SU-DHL-6 (cell line): ENCODE measurements around the gene FABP7.

ENCODE experiments used
- H2AFZ ChIP-seq: fragments of 200-600 bp; sonication (generic); 2 replicates; pipeline ENCODE4 v1.6.1; 2014; ENCODE audit warnings: low read depth, mild to moderate bottlenecking, moderate library complexity, mixed read lengths, antibody characterized with exemption, low read length; ENCODE audit not compliant: severe bottlenecking
- H3F3A ChIP-seq: fragments of 200-600 bp; shearing (Covaris generic); 2 replicates; pipeline ENCODE4 v1.6.0; 2016; ENCODE audit warnings: antibody characterized with exemption, mild to moderate bottlenecking; ENCODE audit not compliant: insufficient read depth
- H3K27ac ChIP-seq: fragments of 200-600 bp; sonication (generic); 2 replicates; pipeline ENCODE4 v1.5.1; 2016; ENCODE audit warnings: low read depth, mild to moderate bottlenecking, low read length, moderate library complexity, mixed read lengths
- H3K27me3 ChIP-seq: fragments of 200-600 bp; sonication (generic), shearing (Covaris generic); 2 replicates; pipeline ENCODE4 v1.6.0; 2014; ENCODE audit warnings: mild to moderate bottlenecking, low read length
- H3K36me3 ChIP-seq: fragments of 200-600 bp; sonication (generic); 2 replicates; pipeline ENCODE4 v1.6.1; 2014; ENCODE audit warnings: mild to moderate bottlenecking, low read length, mixed read lengths
- H3K4me2 ChIP-seq: fragments of 300-600, 200-600 bp; shearing (Covaris generic), sonication (generic); 2 replicates; pipeline ENCODE4 v1.6.0; 2014; ENCODE audit warnings: low read length, low read depth, mild to moderate bottlenecking; ENCODE audit not compliant: poor library complexity, severe bottlenecking
- H3K4me3 ChIP-seq: fragments of 200-600 bp; sonication (generic); 2 replicates; pipeline ENCODE4 v1.5.1; 2014; ENCODE audit warnings: antibody characterized with exemption, low read length, mild to moderate bottlenecking, mixed read lengths; ENCODE audit not compliant: insufficient read depth, poor library complexity, severe bottlenecking
- H3K79me2 ChIP-seq: fragments of 200-600 bp; sonication (generic); 2 replicates; pipeline ENCODE4 v1.6.1; 2014; ENCODE audit warnings: mild to moderate bottlenecking, low read length, moderate library complexity; ENCODE audit not compliant: insufficient read depth
- H3K9ac ChIP-seq: fragments of 200-600 bp; sonication (generic); 2 replicates; pipeline ENCODE4 v1.7.0; 2014; ENCODE audit warnings: mild to moderate bottlenecking, low read length
- H3K9me2 ChIP-seq: fragments of 200-600 bp; sonication (generic); replicated peaks from 2 replicates; pipeline ENCODE4 v1.6.1; 2014; ENCODE audit warnings: low read length; ENCODE audit not compliant: insufficient read depth
- H3K9me3 ChIP-seq: fragments of 200-600 bp; sonication (generic); 2 replicates; pipeline ENCODE4 v1.6.1; 2014; ENCODE audit warnings: low read length, mixed read lengths; ENCODE audit not compliant: insufficient read depth
- H4K20me1 ChIP-seq: fragments of 200-600 bp; sonication (generic); 2 replicates; pipeline ENCODE4 v1.6.1; 2014; ENCODE audit warnings: low read depth, mild to moderate bottlenecking, antibody characterized with exemption, low read length, moderate library complexity, mixed read lengths
- EZH2phosphoT487 ChIP-seq: fragments of 200-600 bp; sonication (generic), shearing (Covaris generic); conservative IDR thresholded peaks from 2 replicates; pipeline ENCODE4 v1.6.1; 2018; ENCODE audit warnings: mild to moderate bottlenecking, antibody characterized with exemption, low read length, moderate library complexity, mixed read lengths
- TF ChIP-seq, protein P1 (sequence below): fragments of 200-600 bp; sonication (generic); IDR thresholded peaks from one replicate; pipeline ENCODE4 v1.5.1; 2017; ENCODE audit warnings: antibody characterized with exemption, mild to moderate bottlenecking, low read length, moderate library complexity; ENCODE audit not compliant: insufficient read depth, poor library complexity, severe bottlenecking

FABP7 gene

GRCh38 chr6:122806291-122806690, 26.8 kb downstream of the FABP7 start:
- Histone ChIP-seq H2AFZ (no peak overlapping the region), H3K9ac (no peak overlapping the region), H3K27ac (no peak overlapping the region)

DNA sequence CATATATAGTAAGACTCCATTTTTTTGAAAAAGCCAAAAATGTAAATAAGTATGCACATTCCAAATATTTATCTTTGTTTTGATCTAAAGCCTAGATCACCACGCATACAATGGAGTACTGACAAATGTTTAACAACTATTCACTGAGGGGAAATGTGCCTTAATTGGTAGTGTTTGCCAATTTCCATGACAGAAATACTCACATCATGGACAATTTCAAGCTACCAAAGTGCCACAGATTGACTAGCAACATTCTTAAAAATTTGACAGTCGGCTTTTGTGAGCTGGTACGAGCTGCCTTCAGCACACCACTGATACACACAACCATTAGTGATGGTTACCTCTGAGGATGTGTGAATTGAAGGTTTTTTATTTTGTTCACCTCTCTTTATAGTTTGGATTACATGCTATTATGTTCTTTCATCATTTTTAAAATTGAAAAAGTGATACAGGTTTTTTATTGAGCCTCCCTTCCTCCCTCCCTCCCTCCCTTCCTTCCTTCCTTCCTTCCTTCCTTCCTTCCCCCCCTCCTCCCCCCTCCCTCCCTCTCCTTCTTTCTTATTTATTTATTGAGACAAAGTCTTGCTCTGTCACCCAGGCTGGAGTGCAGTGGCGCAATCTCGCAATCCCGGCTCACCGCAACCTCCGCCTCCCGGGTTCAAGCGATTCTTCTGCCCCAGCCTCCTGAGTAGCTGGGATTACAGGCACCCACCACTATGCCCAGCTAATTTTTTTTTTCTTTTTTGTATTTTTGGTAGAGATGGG, 28.8 kb downstream of the FABP7 start:
- H3K9me2 ChIP-seq, result no peaks in the 10 kb centered on the region
- H3K79me2 ChIP-seq, result no peaks in the 10 kb centered on the region
- no peaks in the 10 kb centered on the region for H4K20me1 ChIP-seq
- no peak overlapping the region for H3K4me2 ChIP-seq
- no peak overlapping the region for H3K4me3 ChIP-seq
- no peak overlapping the region for H2AFZ ChIP-seq
- H3K36me3 ChIP-seq, result no peaks in the 10 kb centered on the region
- no peaks in the 10 kb centered on the region for H3K9me3 ChIP-seq
- no peak for TF ChIP-seq EZH2phosphoT487
- TF ChIP-seq, protein P1, sequence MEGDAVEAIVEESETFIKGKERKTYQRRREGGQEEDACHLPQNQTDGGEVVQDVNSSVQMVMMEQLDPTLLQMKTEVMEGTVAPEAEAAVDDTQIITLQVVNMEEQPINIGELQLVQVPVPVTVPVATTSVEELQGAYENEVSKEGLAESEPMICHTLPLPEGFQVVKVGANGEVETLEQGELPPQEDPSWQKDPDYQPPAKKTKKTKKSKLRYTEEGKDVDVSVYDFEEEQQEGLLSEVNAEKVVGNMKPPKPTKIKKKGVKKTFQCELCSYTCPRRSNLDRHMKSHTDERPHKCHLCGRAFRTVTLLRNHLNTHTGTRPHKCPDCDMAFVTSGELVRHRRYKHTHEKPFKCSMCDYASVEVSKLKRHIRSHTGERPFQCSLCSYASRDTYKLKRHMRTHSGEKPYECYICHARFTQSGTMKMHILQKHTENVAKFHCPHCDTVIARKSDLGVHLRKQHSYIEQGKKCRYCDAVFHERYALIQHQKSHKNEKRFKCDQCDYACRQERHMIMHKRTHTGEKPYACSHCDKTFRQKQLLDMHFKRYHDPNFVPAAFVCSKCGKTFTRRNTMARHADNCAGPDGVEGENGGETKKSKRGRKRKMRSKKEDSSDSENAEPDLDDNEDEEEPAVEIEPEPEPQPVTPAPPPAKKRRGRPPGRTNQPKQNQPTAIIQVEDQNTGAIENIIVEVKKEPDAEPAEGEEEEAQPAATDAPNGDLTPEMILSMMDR, result no peak
- no peaks in the 10 kb centered on the region for H3F3A ChIP-seq
- no peak overlapping the region for H3K27ac ChIP-seq
- H3K9ac ChIP-seq, result no peak overlapping the region
- no peaks in the 10 kb centered on the region for H3K27me3 ChIP-seq

More at GRCh38 chr6:122806291-122806690, 26.8 kb downstream of the FABP7 start:
- no peak for TF ChIP-seq EZH2phosphoT487
- TF ChIP-seq, protein P1, result no peak
- H3K9me2 ChIP-seq, result no peaks in the 10 kb centered on the region
- no peaks in the 10 kb centered on the region for H3K36me3 ChIP-seq
- H3K9me3 ChIP-seq, result no peaks in the 10 kb centered on the region
- H3K4me2 ChIP-seq, result no peak overlapping the region
- no peak overlapping the region for H3K4me3 ChIP-seq
- no peaks in the 10 kb centered on the region for H3F3A ChIP-seq
- no peaks in the 10 kb centered on the region for H3K27me3 ChIP-seq
- H4K20me1 ChIP-seq, result no peaks in the 10 kb centered on the region
- H3K79me2 ChIP-seq, result no peaks in the 10 kb centered on the region

DNA sequence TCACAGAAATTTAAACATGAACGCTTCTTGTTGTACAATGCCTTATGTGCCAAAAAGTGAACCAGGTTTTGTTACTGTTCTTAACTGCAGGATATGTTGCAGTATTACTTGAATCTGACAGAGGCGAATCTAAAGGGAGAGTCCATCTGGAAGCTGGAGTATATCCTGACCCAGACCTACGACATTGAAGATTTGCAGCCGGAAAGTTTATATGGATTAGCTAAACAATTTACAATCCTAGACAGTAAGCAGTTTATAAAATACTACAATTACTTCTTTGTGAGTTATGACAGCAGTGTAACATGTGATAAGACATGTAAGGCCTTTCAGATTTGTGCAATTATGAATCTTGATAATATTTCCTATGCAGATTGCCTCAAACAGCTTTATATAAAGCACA, 29.5 kb downstream of the FABP7 start:
- TF ChIP-seq, protein P1, result no peak
- TF ChIP-seq EZH2phosphoT487, result no peak

More for the DNA sequence above, 29.5 kb downstream of the FABP7 start:
- Histone ChIP-seq H3K4me2 (no peak overlapping the region), H3K36me3 (no peaks in the 10 kb centered on the region), H3K27ac (no peak overlapping the region), H3K27me3 (no peaks in the 10 kb centered on the region), H3K9me2 (no peaks in the 10 kb centered on the region), H3K9me3 (no peaks in the 10 kb centered on the region), H3K79me2 (no peaks in the 10 kb centered on the region), H4K20me1 (no peaks in the 10 kb centered on the region), H3K4me3 (no peak overlapping the region), H3F3A (no peaks in the 10 kb centered on the region), H2AFZ (no peak overlapping the region), H3K9ac (no peak overlapping the region)
